ENCODE data around the gene BIRC6. TPM values are rescaled to one million over a fixed set of nuclear protein-coding genes. Genes with fewer than 3 reads are reported as not detected.

BIRC6 gene
- total RNA-seq, 4 donors from 2014 or later, result 142 to 268 (median 218) TPM

GRCh38 chr2:32611366-32611765, 254.5 kb downstream of the BIRC6 start:
- H3K27ac ChIP-seq, result no peak overlapping the region
- 96 to 99% methylated on average over 2 of the region's 2 CpGs for WGBS, 2 donors
- H3K27me3 ChIP-seq, result no peaks in the 10 kb centered on the region
- H3K36me3 ChIP-seq, result peaks cover 5 to 23% of the 10 kb centered on the region in 2 donors
- H3K4me3 ChIP-seq (replicated peaks in 1 of 3), result no peak overlapping the region
- TF ChIP-seq POLR2A (IDR thresholded peaks at IDR 0.05) (no peak), CTCF (IDR thresholded peaks at IDR 0.05) (no peak)
- DNase-seq, result no peak
- intact Hi-C loops (cut with DNase I), result no loop called here
- no peaks in the 10 kb centered on the region for H3K4me1 ChIP-seq
- H3K9me3 ChIP-seq, result no peaks in the 10 kb centered on the region

DNA sequence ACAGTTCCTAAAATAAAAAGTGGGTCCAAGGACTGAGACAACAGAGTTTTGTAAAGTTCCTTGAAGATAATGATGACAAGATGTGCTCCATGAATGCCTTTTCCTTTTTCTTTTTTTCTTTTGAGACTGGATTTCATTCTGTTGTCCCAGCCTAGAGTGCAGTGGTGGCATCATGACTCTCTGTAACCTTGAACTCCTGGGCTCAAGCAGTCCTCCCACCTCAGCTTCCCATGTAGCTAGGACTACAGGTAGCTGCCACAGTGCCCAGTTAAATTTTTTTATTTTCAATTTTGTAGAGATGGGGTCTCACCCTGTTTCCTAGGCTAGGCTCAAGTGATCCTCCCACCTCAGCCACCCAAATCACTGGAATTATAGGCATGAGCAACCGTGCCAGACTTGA, 254.9 kb downstream of the BIRC6 start:
- intact Hi-C loops (cut with DNase I), result no loop called here
- no peaks in the 10 kb centered on the region for H3K9me3 ChIP-seq
- H3K27me3 ChIP-seq, result no peaks in the 10 kb centered on the region
- TF ChIP-seq CTCF (IDR thresholded peaks at IDR 0.05) (no peak), POLR2A (IDR thresholded peaks at IDR 0.05) (no peak)
- DNase-seq, result no peak
- H3K4me1 ChIP-seq, result no peaks in the 10 kb centered on the region
- WGBS, 2 donors, result 84 to 94% methylated on average over 1 of the region's 1 CpG
- H3K4me3 ChIP-seq (replicated peaks in 1 of 3), result no peak overlapping the region
- H3K27ac ChIP-seq, result no peak overlapping the region
- H3K36me3 ChIP-seq, result peaks cover 5 to 23% of the 10 kb centered on the region in 2 donors

DNA sequence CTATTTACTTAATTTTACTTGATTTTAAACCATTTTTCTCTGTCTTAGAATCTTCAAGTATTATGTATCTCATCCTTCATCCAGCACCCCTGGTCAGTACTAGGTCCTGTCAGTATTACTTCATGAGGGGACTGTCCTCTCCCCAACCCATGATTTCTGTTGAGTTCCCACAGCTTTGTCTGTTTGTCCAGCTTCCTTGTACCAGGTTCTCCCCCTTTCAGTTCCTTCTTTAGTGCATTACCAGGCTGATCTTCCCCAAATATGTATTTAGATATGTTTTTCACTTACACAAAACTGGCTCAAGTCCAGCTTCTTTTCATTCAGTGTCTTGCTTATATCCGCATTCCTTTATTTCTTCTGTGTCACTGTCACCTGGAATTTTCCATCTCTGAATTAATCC, 257.3 kb downstream of the BIRC6 start:
- H3K27me3 ChIP-seq, result no peaks in the 10 kb centered on the region
- WGBS, 2 donors, result 93 to 100% methylated on average over 1 of the region's 1 CpG
- no peaks in the 10 kb centered on the region for H3K9me3 ChIP-seq
- H3K4me1 ChIP-seq, result no peaks in the 10 kb centered on the region
- H3K27ac ChIP-seq, result no peak overlapping the region
- H3K36me3 ChIP-seq, result peaks cover 0 to 17% of the 10 kb centered on the region in 2 donors
- no peak overlapping the region for H3K4me3 ChIP-seq (replicated peaks in 1 of 3)
- no peak for DNase-seq
- intact Hi-C loops (cut with DNase I), result no loop called here
- TF ChIP-seq CTCF (IDR thresholded peaks at IDR 0.05), result no peak
- no peak for TF ChIP-seq POLR2A (IDR thresholded peaks at IDR 0.05)

DNA sequence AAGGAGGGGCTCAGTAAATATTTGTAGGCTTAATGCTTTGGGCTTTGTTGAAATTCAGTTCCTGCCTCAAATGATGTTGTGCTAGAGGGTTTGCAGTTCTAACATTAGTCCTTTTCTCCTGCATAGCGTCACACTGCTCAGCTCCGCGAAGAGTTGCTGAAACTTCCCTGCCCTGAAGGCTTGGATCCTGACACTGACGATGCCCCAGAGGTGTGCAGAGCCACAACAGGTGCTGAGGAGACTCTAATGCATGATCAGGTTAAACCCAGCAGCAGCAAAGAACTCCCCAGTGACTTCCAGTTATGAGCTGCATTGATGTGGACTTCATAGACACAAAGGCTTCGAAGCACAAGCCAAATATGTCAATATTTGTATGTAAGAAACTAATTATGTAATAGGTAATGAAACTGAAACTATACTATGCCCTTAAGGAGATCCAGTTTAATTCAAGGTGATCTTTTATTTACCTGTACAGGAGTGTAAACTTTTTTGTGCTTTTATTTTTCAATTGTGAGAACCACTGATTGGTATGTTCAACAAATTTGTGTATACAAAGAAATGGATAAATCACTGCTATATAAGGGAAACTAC, 260.9 kb downstream of the BIRC6 start:
- no peaks in the 10 kb centered on the region for H3K9me3 ChIP-seq
- WGBS, 2 donors, result 89 to 98% methylated on average over 5 of the region's 5 CpGs
- H3K27me3 ChIP-seq, result no peaks in the 10 kb centered on the region
- DNase-seq, result no peak
- H3K4me3 ChIP-seq (replicated peaks in 1 of 3), result no peak overlapping the region
- intact Hi-C loops (cut with DNase I), result no loop called here
- no peak overlapping the region for H3K27ac ChIP-seq
- H3K4me1 ChIP-seq, result no peaks in the 10 kb centered on the region
- H3K36me3 ChIP-seq, result peaks cover 0 to 15% of the 10 kb centered on the region in 2 donors
- TF ChIP-seq CTCF (IDR thresholded peaks at IDR 0.05) (no peak), POLR2A (IDR thresholded peaks at IDR 0.05) (no peak)

DNA sequence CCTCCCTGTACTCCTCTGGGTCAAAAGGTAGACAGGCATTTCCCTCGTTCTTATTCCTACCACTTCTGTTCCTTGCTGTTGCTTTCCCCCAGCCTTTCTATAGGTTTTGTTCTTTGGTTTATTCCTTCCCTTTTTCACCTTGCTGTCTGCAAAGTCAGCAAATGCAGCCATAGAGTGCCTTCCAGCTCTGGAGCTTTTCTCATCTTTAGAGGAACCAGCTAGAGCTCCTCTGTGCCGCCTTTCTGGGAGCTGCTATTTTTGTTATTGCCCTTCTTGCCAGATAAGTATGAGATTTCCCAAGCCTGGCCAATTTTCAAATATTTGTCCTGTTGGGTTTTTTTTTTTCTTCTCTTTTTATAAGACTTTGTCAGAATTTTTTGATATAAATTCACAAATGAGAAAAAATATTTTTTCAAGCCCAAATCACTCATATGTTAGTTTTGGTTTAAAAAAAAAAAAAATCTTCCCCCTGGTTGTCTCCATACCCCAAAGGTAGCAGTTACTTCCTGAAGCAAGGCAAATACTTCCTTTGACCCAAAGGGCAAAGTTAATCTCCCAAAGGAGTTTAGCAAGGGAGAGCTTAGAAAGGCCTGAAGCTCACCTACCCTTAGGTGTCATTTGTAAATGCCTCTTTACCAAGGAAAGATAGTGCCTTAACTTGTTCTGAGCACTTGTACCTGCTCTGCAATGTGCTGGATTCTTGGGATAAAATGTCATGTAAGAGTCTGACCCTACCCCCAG, 265.9 kb downstream of the BIRC6 start:
- intact Hi-C loops (cut with DNase I), result no loop called here

More for the DNA sequence above, 265.9 kb downstream of the BIRC6 start:
- TF ChIP-seq CTCF (IDR thresholded peaks at IDR 0.05), result no peak
- TF ChIP-seq POLR2A (IDR thresholded peaks at IDR 0.05), result no peak
- Histone ChIP-seq H3K4me1 (peaks cover 6 to 16% of the 10 kb centered on the region in 2 donors), H3K36me3 (peaks cover 0 to 12% of the 10 kb centered on the region in 2 donors), H3K27ac (no peak overlapping the region), H3K9me3 (no peaks in the 10 kb centered on the region), H3K4me3 (replicated peaks in 1 of 3) (no peak overlapping the region), H3K27me3 (no peaks in the 10 kb centered on the region)
- WGBS, 2 donors, result 62 to 72% methylated on average over 2 of the region's 2 CpGs
- DNase-seq, result no peak
